ENCODE measurements around the gene NPAT. TPM values are rescaled to one million over a fixed set of nuclear protein-coding genes. Genes with fewer than 3 reads are reported as not detected.

The NPAT gene
- total RNA-seq, 1 donor from 2014 or later = 39.2 TPM

GRCh38 chr11:108224366-108224765, 1.9 kb upstream of the NPAT start:
- Histone ChIP-seq H3K9me3 (ENCODE audit: low read depth) (no peaks in the 10 kb centered on the region), H3K36me3 (peaks cover 17% of the 10 kb centered on the region), H3F3A (ENCODE audit: low read depth) (peaks cover 31% of the 10 kb centered on the region), H3K79me2 (ENCODE audit: low read depth) (peaks cover 71% of the 10 kb centered on the region), H3K9ac (no peak overlapping the region), H3K27me3 (no peaks in the 10 kb centered on the region), H3K27ac (no peak overlapping the region), H3K4me3 (peak overlapping the region; percentile 86), H3K4me2 (peak overlapping the region; percentile 96), H3K4me1 (peaks cover 33% of the 10 kb centered on the region), H4K20me1 (ENCODE audit: low read depth) (peaks cover 45% of the 10 kb centered on the region), H2AFZ (replicated peaks) (no peak overlapping the region)
- peaks cover 2% of the 10 kb centered on the region for H3K27me3 Mint-ChIP-seq (ENCODE audit: insufficient read depth, low read depth)
- H3K36me3 Mint-ChIP-seq = peaks cover 4% of the 10 kb centered on the region
- no peak overlapping the region for H3K27ac Mint-ChIP-seq
- H3K9me3 Mint-ChIP-seq = no peaks in the 10 kb centered on the region
- no peak for TF ChIP-seq CTCF (IDR thresholded peaks at IDR 0.05)
- TF ChIP-seq EZH2phosphoT487 (IDR thresholded peaks at IDR 0.05) = no peak
- TF ChIP-seq EZH2 (IDR thresholded peaks at IDR 0.05) = no peak
- H3K4me3 Mint-ChIP-seq = no peak overlapping the region
- H3K4me1 Mint-ChIP-seq = peaks cover 31% of the 10 kb centered on the region
- no peak for DNase-seq (ENCODE audit: low spot score)

- Histone ChIP-seq H3K9ac (peak overlapping the region; percentile 66), H3K4me3 (peak overlapping the region; percentile 86), H3K9me3 (ENCODE audit: low read depth) (no peaks in the 10 kb centered on the region), H3F3A (ENCODE audit: low read depth) (peaks cover 30% of the 10 kb centered on the region), H3K4me1 (peaks cover 40% of the 10 kb centered on the region), H2AFZ (replicated peaks) (peak overlapping the region; percentile 75), H3K4me2 (peak overlapping the region; percentile 96), H3K36me3 (peaks cover 9% of the 10 kb centered on the region), H4K20me1 (ENCODE audit: low read depth) (peaks cover 53% of the 10 kb centered on the region), H3K27me3 (no peaks in the 10 kb centered on the region), H3K79me2 (ENCODE audit: low read depth) (peaks cover 79% of the 10 kb centered on the region), H3K27ac (peak overlapping the region; percentile 91)
- Mint-ChIP-seq H3K27me3 (ENCODE audit: insufficient read depth, low read depth) (peaks cover 2% of the 10 kb centered on the region), H3K9me3 (no peaks in the 10 kb centered on the region), H3K27ac (no peak overlapping the region), H3K4me3 (no peak overlapping the region), H3K36me3 (peaks cover 1% of the 10 kb centered on the region), H3K4me1 (peaks cover 35% of the 10 kb centered on the region)
- no peak for TF ChIP-seq EZH2phosphoT487 (IDR thresholded peaks at IDR 0.05)
- no peak for TF ChIP-seq EZH2 (IDR thresholded peaks at IDR 0.05)
- TF ChIP-seq CTCF (IDR thresholded peaks at IDR 0.05) = no peak
- no peak for DNase-seq (ENCODE audit: low spot score)
Observed at GRCh38 chr11:108223348-108224149, 1.1 kb upstream of the NPAT start.

GRCh38 chr11:108221911-108222573, 396 bp downstream of the NPAT start:
- Mint-ChIP-seq H3K9me3 (no peaks in the 10 kb centered on the region), H3K36me3 (no peaks in the 10 kb centered on the region), H3K27ac (peak overlapping the region; percentile 98), H3K27me3 (ENCODE audit: insufficient read depth, low read depth) (peaks cover 2% of the 10 kb centered on the region), H3K4me1 (peaks cover 35% of the 10 kb centered on the region), H3K4me3 (no peak overlapping the region)
- H3K79me2 ChIP-seq (ENCODE audit: low read depth) = peaks cover 90% of the 10 kb centered on the region
- H3K36me3 ChIP-seq = no peaks in the 10 kb centered on the region
- H3K4me1 ChIP-seq = peaks cover 40% of the 10 kb centered on the region
- no peak for DNase-seq (ENCODE audit: low spot score)
- H4K20me1 ChIP-seq (ENCODE audit: low read depth) = peaks cover 68% of the 10 kb centered on the region
- H3K27ac ChIP-seq = peak overlapping the region; percentile 96
- H3K9ac ChIP-seq = peak overlapping the region; percentile 91
- H2AFZ ChIP-seq (replicated peaks) = peak overlapping the region; percentile 61
- peaks cover 30% of the 10 kb centered on the region for H3F3A ChIP-seq (ENCODE audit: low read depth)
- TF ChIP-seq CTCF (IDR thresholded peaks at IDR 0.05) (no peak), EZH2phosphoT487 (IDR thresholded peaks at IDR 0.05) (no peak), EZH2 (IDR thresholded peaks at IDR 0.05) (no peak)
- H3K9me3 ChIP-seq (ENCODE audit: low read depth) = no peaks in the 10 kb centered on the region
- peak overlapping the region; percentile 86 for H3K4me3 ChIP-seq
- peak overlapping the region; percentile 98 for H3K4me2 ChIP-seq
- H3K27me3 ChIP-seq = no peaks in the 10 kb centered on the region

Measured in neural progenitor cell (in vitro differentiated cells).